GM13976 (cell line): Measurements from ENCODE around the gene CAMK1D.

ENCODE experiments used
- DNase-seq: peaks from one replicate; pipeline ENCODE4 v3.0.0; 2012; ENCODE audit warnings: low spot score
- in situ Hi-C: fragments of 300-500 bp; cut with MboI; formaldehyde crosslinking; loops from one replicate; pipeline ENCODE4 v1.12.0; 2022; ENCODE audit warnings: low sequenced_read_pairs, mixed read lengths, inconsistent platforms; ENCODE audit not compliant: unreplicated experiment
- TF ChIP-seq, protein P1 (sequence below): IDR thresholded peaks from 2 replicates; pipeline ENCODE4 v1.5.1; 2012; ENCODE audit warnings: borderline replicate concordance, mild to moderate bottlenecking; ENCODE audit not compliant: insufficient read depth; ENCODE audit errors: extremely low read depth, missing control alignments, control extremely low read depth

The CAMK1D gene

DNA sequence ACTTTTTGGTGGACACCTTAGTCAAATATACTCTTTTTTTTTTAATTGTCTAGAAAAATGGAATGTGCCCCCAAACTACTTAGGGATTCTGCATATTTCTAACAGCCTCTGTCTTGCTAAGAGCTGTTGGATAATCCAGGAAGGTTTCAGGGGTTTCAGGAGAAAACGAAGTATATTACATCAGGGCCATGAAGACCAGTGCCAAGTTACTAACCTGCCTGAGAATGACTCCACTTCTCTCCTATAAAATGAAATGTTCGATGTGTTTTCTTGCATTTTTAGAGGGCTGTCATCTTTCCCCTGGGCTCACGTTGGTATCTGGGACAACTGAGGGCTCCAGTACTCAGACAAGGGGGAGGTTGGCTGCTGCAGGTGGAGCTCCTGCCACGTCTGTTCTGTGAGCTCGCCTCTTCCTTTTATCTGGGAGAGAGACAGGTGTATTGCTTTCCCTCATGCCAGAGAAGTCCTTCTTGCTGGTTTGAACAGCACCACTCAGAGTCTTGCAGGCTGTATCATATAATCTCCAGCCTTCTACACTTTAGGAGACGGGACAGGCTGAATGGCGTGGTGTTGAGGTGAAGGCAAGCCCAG, 71.3 kb downstream of the CAMK1D start:
- TF ChIP-seq, protein P1, sequence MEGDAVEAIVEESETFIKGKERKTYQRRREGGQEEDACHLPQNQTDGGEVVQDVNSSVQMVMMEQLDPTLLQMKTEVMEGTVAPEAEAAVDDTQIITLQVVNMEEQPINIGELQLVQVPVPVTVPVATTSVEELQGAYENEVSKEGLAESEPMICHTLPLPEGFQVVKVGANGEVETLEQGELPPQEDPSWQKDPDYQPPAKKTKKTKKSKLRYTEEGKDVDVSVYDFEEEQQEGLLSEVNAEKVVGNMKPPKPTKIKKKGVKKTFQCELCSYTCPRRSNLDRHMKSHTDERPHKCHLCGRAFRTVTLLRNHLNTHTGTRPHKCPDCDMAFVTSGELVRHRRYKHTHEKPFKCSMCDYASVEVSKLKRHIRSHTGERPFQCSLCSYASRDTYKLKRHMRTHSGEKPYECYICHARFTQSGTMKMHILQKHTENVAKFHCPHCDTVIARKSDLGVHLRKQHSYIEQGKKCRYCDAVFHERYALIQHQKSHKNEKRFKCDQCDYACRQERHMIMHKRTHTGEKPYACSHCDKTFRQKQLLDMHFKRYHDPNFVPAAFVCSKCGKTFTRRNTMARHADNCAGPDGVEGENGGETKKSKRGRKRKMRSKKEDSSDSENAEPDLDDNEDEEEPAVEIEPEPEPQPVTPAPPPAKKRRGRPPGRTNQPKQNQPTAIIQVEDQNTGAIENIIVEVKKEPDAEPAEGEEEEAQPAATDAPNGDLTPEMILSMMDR, result no peak
- DNase-seq, result no peak
- in situ Hi-C loops, result no loop called here

DNA sequence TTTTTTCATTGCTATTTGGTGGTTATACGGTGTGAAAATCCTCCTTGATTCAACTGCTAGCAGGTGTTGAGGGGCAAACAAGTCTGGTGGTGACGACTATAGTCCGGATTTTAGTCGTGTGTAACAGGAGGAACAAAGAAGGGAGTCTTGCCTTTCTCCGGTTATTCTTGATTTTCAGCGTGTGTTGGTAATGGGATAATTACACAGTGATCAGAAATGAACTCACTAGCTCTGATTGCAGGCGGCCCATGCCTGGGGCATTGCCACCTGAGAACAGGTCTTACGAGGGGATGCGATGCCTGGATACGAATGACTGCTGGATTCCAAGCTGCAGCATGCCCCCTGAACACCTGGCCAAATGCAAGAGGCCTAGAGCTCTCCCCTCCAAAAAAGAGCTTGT, 72.8 kb downstream of the CAMK1D start:
- no peak for DNase-seq
- TF ChIP-seq, protein P1, result no peak
- in situ Hi-C loops, result no loop called here

DNA sequence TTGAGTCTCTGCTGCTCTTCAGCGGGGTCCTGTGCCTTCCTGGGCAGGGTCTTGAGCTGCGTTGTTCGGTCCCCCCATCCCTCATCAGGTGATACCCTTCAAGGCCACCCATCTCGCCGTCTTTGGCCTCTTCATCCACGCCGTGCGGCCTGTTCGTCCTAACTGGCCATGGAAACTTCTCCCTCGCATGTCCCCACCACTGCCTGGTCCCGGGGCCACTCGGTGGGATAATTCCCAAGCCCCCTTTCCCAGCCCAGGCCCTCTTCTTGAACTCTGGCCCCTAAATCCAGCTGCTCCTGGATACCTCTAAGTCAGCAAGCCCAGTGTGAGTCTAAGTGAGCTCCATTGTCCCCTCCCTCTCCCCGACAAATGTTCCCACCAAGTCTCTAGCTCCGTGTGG, 74.5 kb downstream of the CAMK1D start:
- in situ Hi-C loops, result no loop called here
- TF ChIP-seq, protein P1, result no peak
- DNase-seq, result no peak

DNA sequence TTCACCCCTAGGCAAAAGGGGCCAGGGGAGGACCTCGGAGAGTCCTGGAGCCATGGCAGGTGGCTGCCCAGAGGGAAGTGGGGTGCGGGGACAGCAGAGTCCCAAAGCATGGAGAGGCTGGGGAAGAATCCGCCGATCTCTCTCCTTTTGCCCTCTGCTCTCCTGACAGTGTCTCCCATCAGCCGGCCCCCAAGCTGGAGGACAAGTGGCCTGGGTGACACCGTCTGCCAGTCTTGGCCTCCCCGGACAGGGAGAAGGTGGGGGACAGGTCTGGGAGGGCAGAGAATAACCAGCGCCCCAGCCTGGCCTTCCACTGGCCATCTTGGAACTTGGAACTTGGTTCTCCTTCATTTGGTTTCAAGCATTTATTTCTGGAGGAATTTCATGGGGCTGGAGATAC, 77.9 kb downstream of the CAMK1D start:
- DNase-seq, result no peak
- TF ChIP-seq, protein P1, result no peak
- in situ Hi-C loops, result no loop called here

DNA sequence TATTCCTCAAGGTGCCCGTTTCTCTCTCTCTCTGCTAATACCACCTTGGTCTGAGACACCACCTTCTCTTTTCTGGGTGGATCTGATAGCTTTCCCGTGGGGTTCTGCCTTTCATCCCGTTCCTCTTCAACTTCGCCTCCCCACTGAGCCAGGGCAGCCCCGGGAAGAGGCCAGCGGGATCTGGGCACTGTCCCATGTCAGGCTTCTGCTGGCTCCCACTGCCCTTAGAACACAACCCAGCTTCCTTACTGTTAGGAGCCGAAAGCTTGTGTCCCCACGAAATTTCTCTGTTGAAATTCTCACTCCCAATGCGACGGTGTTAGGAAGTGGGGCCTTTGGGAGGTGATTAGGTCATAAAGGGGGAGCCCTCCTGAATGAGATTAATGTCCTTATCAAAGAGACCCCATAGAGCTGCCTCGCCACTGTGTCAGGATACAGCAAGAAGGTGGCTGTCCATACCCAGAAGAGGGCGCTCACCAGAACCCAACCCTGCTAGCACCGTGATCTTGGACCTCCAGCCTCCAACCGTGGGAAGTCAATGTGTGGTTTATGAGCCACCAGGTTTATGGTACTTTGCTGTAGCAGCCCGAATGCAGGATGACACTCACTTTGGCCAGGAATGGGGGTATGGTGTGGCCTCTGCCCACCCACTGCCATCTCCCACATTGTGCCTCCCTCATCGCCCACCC, 79.2 kb downstream of the CAMK1D start:
- TF ChIP-seq, protein P1, result no peak
- in situ Hi-C loops, result no loop called here
- DNase-seq, result no peak

DNA sequence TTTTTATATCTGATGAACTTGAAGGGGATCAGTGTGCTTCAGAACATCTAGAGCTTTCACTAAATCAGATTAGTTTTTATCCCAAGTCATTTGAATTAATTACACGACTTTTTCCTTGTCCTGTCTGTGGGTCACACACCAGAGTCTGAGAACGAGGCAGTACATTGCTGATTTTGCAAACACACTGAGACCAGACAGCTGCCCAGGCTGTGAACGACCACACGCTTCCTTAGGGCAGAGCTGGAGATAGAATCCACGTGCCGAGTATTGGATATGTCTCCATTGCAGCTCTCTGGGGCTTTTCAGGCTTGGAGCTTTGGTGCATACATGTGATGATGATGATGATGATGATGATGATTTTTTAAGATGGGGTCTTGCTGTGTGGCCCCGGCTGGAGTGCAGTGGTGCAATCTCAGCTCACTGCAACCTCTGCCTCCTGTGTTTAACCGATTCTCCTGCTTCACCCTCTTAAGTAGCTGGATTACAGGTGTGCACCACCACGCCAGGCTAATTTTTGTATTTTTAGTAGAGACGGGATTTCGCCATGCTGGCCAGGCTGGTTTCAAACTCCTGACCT, 81.1 kb downstream of the CAMK1D start:
- DNase-seq, result no peak
- in situ Hi-C loops, result no loop called here
- TF ChIP-seq, protein P1, result no peak
